ENCODE data around the gene F2.
"Not testable (repeated sequence)": the region's sequence is repeated elsewhere in the genome, so short reads cannot be mapped to it uniquely, and the experiment has no call there.

F2 gene

GRCh38 chr11:46717825-46718154, 1.2 kb upstream of the F2 start:
- in situ Hi-C loops (cut with MboI; ENCODE audit: low sequenced_read_pairs) = not testable (repeated sequence)

GRCh38 chr11:46718155-46719019, 626 bp upstream of the F2 start:
- in situ Hi-C loops (cut with MboI; ENCODE audit: low sequenced_read_pairs) = no loop called here

- in situ Hi-C loops (cut with MboI; ENCODE audit: low sequenced_read_pairs) = no loop called here
Observed at GRCh38 chr11:46719543-46720218, 668 bp downstream of the F2 start.

- in situ Hi-C loops (cut with MboI; ENCODE audit: low sequenced_read_pairs) = no loop called here
Observed at GRCh38 chr11:46721286-46721685, 2.3 kb downstream of the F2 start.

DNA sequence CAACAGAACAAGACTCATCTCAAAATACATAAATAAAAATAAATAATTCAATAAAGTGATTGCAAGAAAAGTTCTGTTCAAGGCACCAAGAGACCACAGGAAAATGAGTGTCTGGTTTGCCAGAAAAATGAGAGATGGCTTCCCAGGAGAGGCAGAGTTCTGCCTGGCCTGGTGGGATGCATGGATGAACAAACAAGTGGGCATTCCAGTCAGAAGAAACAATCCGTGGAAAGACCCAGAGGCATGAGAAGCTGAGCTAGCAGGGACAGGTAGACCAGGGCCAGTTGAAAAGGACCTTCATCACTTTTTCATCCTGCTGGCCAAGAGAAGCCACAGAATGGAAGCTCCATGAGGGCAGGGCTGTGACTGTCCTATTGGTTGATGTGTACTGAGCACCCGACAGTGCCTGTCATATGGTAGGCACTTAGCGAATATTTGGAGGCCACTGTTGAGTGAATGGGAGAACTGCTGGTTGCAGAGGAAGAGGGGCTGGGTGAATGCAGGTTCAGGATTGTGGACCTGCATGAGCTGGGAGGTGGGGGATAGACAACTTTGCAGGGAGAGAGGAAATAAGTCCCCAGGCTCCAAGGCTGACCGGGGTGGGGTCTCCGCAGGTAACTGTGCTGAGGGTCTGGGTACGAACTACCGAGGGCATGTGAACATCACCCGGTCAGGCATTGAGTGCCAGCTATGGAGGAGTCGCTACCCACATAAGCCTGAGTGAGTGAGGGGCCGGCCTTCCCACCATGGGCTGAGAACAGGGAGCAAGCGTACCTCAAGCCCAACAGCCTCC, 3.7 kb downstream of the F2 start:
- in situ Hi-C loops (cut with MboI; ENCODE audit: low sequenced_read_pairs) = no loop called here

DNA sequence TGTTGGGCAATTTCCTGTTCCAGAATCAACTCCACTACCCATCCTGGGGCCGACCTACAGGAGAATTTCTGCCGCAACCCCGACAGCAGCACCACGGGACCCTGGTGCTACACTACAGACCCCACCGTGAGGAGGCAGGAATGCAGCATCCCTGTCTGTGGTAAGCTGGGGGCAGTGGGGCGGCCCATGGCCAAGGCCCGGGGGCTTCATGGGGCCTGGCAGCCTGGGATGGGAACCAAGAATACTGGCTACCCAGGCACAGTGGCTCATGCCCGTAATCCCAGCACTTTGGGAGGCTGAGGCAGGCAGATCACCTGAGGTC, 4.3 kb downstream of the F2 start:
- in situ Hi-C loops (cut with MboI; ENCODE audit: low sequenced_read_pairs) = no loop called here

- in situ Hi-C loops (cut with MboI; ENCODE audit: low sequenced_read_pairs) = no loop called here
Observed at GRCh38 chr11:46724088-46724487, 5.1 kb downstream of the F2 start.

DNA sequence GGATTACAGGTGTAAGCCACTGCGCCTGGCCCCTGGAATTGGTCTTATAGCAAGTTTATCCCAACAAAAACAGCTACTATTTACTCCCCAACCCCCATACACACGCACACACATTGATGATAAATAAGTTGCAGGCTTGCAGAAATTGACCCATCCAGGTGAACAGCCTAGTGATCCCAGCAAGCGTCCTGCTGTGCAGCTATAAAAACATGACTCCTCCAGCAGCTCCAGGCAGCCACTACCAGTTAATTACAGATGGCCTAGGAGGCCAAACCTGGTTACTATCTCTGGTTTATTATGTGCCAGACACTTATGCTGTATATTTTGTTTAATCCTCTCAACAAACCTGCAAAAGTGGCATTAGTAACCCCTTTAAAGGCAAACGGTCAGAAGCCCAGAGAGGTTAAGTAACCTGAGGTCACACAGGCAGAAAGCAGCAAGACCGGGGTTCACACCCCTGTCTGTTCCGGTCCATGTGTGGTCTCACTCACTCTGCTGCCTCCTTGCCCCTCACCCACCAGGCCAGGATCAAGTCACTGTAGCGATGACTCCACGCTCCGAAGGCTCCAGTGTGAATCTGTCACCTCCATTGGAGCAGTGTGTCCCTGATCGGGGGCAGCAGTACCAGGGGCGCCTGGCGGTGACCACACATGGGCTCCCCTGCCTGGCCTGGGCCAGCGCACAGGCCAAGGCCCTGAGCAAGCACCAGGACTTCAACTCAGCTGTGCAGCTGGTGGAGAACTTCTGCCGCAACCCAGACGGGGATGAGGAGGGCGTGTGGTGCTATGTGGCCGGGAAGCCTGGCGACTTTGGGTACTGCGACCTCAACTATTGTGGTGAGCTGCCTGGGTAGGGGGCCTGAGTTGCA, 6.6 kb downstream of the F2 start:
- in situ Hi-C loops (cut with MboI; ENCODE audit: low sequenced_read_pairs) = no loop called here

- in situ Hi-C loops (cut with MboI; ENCODE audit: low sequenced_read_pairs) = no loop called here
Observed at GRCh38 chr11:46726206-46726862, 7.3 kb downstream of the F2 start.

DNA sequence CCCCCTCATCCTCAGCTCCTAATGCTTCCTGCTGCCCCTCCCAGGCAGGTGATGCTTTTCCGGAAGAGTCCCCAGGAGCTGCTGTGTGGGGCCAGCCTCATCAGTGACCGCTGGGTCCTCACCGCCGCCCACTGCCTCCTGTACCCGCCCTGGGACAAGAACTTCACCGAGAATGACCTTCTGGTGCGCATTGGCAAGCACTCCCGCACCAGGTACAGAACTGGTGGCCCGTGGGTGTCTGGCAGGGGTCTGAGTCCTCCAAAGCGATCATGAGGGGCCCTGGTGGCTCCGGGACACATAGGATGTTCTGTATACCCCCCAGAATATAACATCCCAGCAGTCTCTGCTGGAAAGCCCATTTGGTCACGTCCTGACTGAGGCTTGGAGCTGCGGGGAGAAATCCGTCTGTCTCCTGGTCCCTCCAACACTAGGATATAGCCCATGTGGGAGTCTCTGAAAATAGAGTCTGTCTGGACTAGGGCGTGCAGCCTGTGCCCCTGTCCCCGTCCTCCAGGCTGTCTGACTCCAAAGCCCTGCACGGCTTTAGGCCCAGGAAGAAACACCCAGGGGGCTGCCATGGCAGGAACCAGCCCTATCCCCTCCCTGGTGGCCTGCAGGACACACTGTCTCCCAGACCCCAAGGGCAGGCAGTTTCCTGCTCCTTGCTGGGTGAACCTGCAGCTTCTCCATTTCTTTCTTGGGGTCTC, 9.1 kb downstream of the F2 start:
- in situ Hi-C loops (cut with MboI; ENCODE audit: low sequenced_read_pairs) = no loop called here

DNA sequence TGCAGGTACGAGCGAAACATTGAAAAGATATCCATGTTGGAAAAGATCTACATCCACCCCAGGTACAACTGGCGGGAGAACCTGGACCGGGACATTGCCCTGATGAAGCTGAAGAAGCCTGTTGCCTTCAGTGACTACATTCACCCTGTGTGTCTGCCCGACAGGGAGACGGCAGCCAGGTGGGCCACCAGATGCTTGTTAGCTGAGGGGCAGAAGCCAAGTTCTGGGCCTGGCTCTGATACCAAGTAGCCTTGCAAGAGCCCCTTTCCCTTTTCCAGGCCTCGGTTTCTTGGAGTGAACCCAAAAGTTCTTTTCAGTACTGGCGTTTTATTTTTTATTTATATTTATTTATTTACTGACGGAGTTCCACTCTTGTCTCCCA, 9.6 kb downstream of the F2 start:
- in situ Hi-C loops (cut with MboI; ENCODE audit: low sequenced_read_pairs) = no loop called here

GRCh38 chr11:46729110-46730027, 10.4 kb downstream of the F2 start:
- in situ Hi-C loops (cut with MboI; ENCODE audit: low sequenced_read_pairs) = no loop called here

- in situ Hi-C loops (cut with MboI; ENCODE audit: low sequenced_read_pairs) = no loop called here
Observed at GRCh38 chr11:46731545-46731944, 12.5 kb downstream of the F2 start.

DNA sequence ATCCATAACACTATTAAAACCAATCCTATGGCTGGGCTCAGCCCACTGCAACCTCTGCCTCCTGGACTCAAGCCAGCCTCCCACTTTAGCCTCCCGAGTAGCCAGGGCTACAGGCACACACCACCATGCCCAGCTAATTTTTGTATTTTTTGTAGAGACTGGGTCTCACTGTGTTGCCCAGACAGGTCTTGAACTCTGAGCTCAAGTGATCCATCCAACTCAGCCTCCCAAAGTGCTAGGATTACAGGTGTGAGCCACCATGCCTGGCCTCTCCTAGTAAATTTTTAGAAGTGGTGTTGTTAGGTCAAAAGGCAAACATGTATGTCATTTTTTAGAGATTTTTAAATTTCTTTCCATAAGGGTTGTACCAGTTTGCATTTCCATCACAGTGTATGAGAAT, 14.2 kb downstream of the F2 start:
- in situ Hi-C loops (cut with MboI; ENCODE audit: low sequenced_read_pairs) = no loop called here

GRCh38 chr11:46736146-46736545, 17.1 kb downstream of the F2 start:
- in situ Hi-C loops (cut with MboI; ENCODE audit: low sequenced_read_pairs) = no loop called here

- in situ Hi-C loops (cut with MboI; ENCODE audit: low sequenced_read_pairs) = no loop called here
Observed at GRCh38 chr11:46736615-46737014, 17.6 kb downstream of the F2 start.

- in situ Hi-C loops (cut with MboI; ENCODE audit: low sequenced_read_pairs) = no loop called here
Observed at GRCh38 chr11:46737699-46738098, 18.7 kb downstream of the F2 start.

DNA sequence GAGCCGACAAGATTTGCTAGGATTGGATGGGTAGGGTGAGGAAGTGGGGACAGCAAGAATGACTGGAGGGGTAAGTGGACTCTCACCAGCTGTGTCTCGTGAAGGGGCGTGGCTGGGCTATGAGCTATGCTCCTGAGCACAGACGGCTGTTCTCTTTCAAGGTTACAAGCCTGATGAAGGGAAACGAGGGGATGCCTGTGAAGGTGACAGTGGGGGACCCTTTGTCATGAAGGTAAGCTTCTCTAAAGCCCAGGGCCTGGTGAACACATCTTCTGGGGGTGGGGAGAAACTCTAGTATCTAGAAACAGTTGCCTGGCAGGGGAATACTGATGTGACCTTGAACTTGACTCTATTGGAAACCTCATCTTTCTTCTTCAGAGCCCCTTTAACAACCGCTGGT, 19.9 kb downstream of the F2 start:
- in situ Hi-C loops (cut with MboI; ENCODE audit: low sequenced_read_pairs) = no loop called here
